Raji (cell line): Measurements from ENCODE around the gene ELFN1.

Experiments
- POLR2A ChIP-seq: IDR thresholded peaks from 2 replicates; pipeline ENCODE4 v1.6.1; 2011; ENCODE audit warnings: low read depth, low read length, control low read depth; ENCODE audit not compliant: insufficient read depth

The ELFN1 gene

DNA sequence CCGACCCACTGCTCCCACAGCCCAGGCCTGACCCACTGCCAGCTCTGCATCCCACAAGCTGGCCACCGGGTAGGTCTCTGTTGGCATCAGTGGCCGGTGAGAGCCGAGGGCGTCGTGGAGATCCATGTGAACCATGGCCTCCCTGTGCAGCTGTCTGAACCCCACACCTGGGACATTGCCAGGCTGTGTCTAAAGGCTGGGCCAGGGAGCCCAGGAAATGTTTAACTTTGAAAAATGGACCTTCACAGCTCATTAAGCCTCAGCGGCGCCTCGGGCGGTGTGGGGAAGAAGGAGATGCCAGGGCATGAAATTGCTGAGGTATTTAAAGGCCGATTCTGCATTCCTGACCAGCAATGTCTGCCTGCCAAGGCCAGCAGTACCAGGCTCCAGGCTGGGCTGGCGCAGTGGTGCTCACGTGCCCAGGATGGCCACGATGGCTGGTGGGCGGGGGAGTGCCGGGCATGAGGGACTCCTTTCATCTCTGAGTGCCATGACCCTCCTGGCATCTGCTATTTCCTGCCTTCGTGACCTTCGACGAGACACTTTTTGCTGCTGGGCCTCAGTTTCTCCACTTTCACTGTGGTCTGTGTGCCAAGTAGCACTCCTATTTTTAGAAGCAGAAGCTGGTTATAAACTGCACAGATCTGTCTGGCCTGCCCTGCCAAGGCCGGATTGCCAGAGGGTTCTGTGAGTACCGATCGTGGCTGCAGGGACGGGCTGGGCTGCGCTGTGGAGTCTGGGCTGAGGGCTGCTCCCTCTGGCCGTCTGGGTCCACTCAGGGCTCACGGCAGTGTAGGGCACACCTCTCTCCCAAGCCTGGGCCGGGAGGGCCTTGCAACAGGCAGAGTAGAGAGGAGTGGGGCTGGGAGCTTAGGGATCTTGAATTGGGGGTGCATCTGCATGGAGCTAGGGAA lies 21.8 kb downstream of the ELFN1 start:
- TF ChIP-seq POLR2A = no peak

DNA sequence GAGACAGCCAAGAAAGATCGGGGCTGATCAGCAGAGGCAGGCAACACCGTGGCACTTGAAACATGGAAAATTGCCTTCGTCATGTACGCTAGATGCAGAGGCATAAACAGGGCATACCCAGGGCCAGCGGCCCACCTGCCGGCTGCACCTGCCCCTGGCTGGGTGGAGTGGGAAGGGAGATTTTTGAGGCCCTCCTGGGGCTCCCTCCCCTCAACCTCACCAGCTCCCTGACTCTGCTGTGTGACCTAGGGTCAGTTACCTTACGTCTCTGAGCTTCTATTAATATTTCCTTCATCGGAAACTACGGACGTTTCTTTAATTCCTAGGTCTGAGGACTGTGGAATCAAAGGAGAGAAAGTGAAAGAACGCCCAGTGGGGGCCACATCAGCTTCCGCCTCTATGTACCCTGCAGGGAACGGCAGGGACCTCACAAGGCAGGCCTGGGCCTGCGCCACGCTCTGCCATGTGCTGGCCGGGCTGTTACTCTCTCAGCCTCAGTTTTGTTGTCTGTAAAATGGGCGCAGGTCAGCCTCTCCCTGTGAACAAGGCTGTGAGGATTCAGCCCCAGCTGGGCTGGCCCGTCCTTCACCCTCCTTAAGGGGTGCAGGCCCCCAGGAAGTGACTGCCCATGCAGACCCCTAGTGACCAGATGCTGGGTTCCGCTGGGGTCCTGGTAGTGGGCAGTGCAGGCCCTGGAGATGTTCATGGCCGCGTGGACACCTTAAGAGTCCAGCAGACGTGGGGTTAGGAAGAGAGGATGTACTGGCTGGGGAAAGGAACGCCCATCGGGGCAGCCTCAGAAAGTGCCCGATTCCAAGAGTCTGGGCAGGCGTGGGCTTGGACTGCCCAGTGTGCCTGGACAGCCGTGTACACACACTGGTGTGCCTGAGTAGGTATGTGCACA lies 22.7 kb downstream of the ELFN1 start:
- TF ChIP-seq POLR2A = no peak

DNA sequence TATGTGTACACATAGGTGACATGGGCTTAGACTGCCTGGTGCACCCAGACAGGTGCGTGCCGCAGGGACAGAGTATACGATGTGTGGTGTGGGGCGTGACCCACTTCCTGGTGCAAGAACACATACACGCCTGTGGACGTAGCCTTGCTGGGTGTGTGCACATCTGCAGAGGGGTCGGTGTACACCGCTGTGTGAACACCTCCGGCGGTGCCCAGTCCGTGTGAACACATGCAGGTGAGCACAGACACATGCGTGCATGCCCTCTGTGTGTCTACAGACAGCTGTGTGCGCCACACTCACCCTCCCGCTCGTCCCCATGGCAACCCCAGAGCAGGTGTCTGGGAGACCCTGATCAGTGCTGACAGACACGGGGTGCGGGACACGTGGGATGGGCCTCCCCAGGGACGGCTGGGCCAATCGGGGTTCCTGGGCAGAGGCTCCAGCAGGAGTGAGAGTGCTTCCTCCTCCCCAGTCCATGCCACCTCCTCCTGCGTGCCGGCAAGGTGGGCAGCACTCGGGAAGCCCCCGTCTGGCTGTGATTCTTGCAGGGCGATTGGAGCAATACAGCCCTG lies 23.4 kb downstream of the ELFN1 start:
- TF ChIP-seq POLR2A = no peak

DNA sequence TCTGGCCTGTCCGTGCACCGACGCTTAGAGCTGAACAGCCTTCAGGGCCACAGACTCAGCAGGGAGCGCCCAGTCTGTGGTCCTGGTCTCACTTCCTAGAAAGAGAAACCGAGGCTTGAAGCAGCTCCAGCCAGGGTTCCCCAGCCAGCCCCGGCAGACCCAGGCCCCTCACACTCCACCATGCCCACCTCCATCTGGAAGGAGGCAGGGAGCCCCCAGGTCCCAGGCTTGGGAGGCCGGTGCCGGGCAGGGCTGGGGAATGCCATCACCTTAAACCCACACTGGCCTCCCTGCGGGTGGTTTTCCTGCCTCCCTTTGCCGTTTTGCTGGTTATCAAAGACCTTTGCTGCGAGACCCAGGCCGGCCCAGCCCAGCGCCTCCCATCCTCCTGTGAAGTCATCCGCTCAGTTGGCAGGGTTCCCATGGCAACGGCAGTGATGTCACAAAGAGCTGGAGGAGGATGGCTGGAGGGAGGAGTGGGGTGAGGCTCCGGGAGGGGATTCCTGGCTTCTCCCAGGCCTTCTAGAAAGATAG lies 24.0 kb downstream of the ELFN1 start:
- no peak for TF ChIP-seq POLR2A

DNA sequence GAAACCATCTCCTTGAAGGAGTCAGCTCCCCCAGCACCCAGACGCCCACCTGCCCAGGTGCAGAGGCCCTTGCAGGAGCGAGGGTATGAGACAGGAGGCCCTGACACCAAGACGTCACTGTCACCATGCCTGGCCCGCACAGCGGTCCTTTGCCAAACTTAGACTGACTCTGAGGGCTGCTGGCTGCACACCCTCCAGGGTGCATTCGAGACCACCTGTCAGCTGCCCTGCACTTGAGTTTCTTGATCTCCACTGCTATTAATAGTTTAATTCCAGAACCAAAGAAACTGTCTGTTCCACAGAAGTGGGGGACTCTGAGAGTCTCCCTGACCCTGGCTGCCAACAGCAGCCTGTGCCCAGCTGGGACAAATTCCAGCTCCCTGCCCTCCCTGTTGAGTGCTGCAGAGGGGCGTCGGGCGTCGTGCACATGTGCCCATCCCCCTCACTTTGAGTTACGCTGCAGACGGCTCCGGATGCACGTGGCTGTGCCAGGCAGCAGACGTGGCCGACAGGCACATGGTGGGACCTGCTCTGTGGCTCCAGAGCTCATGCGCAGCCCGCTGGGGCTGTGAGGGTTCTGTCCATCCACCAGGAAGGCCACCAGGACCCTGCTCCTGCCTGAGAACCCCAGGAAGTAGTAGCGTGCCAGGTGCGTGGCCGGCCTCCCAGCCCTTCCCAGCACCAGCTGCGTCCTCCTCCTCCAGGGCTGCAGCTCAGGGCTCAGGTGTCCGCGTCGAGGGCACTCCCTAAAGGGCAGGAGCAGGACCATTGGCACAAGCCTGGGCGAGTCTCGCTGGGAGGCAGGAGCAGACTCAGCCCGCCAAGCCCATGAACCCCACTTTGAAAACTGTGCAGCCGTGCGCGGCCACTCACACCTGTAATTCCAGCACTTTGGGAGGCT lies 24.8 kb downstream of the ELFN1 start:
- no peak for TF ChIP-seq POLR2A

DNA sequence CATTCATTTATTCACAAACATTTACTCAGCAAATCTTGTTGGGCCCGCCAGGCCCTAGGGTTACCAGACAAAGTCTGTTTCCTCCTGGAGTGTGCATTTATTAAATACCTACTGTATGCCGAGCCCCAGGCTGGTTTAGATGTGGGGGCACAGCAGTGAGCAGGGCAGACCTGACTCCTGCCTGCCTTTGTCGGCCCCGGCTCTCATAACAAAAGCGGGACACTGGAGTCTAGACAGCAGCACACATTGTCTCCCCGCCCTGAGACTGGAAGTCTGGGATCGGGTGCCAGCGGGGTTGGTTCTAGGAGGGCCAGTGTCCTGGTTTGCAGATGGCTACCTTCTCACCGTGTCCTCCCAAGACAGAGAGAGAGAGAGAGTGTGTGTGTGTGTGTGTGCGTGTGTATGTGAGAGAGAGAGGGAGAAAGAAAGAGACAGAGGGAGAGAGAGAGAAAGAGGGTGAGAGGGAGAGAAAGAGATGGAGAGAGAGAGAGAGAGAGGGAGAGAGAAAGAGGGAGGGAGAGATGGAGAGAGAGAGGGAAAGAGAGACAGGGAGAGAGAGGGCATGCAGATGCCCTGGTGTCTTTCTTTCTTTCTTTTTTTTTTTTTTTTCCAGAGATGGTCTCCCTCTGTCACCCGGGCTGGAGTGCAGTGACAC lies 25.9 kb downstream of the ELFN1 start:
- TF ChIP-seq POLR2A = no peak

DNA sequence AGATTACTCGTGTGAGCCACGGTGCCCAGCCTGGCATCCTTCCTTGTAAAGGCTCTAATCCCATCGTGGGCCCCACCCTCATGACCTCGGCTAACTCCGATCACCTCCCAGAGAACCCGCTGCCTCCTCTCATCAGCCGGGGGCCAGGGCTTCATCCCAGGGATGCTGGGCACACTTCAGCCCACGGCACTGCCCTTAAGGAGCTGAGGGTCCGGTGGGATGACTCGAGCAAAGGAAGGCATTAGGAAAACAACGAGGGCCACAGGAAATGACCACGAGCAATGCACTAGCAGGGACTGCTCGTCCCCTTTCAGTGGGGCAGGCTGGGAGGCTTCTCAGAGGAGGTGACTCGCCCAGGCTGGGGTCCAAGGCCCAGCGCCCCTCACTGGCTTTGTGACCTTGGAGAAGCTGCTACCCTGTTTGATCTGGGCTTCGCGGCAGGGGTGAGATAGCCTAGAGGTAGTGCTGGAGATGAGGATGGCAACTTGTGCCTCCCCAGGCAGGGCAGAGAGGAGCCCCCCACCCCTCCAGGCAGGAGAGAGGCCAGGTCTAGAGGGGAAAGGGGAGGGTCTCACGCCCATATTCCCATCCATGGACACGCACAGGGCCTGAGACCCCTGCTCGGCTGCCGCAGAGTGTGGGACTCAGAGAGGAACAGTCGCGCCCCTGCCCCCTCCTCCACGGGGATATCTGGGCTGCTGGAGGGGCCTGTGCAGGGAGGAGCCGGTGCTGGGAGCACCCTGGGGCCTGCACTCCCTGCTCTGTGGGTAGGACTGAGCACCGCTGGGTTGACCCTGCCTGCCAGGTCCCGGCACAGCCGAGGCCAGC lies 26.8 kb downstream of the ELFN1 start:
- no peak for TF ChIP-seq POLR2A

DNA sequence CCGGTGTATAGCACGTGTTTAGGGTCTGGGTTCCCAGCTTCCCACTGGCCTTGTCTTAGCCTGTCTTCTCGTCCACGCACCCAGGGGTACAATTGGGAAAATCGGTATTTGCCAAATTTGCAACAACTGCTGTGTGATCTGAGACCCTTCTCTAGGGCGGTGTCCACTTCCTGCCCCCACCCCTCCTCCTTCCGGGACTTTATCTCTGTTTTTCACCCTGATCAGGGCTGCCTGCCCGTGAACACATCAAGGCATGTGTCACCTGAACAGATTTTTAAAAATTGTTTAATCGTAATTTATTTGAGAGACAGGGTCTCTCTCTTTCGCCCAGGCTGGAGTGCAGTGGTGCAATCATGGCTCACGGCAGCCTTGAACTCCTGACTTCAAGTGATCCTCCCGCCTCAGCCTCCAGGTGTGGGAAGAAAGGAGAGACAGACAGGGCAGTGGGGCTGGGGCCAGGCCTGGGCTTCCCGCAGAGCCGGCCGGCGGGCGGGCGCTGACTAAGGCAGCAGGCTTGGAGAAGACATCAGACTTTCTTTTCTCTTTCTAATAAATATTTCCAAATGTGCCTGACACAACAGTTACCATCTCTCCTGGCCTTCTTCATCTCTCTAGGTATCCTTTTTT lies 27.5 kb downstream of the ELFN1 start:
- TF ChIP-seq POLR2A = no peak

DNA sequence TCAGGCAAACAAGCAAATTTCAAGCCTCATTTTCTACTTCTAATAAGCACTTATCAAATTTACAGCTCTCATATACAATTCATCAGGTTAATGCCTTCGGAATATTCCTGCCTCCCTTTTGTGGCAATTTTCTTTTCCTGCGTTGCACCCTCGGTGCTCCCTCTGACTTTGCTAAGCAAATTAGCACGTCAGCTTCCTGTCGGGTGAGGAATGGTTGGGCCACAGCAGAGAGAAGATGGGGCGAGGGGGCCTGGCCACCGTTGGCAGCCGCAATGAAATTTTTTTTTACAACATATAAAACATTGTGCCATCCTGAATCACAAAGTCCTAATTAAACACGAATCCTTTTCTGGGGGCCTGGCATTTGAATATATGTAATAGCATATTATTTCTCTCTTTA lies 28.1 kb downstream of the ELFN1 start:
- TF ChIP-seq POLR2A = no peak

DNA sequence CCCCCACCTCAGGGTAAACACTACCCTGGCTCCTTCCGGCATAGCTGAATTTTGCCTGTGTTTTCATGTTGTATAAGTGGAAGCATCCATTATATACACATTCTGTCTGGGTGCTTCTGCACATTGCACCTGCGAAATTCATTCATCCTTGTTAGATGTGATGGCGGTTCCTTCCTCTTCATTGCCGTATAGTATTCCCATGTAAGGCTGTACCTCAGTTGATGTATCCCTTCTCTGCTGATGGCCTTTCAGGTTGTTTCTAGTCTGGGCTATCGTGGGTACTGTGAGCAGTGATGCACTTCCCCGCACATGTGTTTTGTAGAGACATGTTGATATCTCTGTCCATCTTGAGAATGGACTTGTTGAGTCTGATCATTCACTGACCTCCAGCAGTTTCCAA lies 28.9 kb downstream of the ELFN1 start:
- TF ChIP-seq POLR2A = no peak

DNA sequence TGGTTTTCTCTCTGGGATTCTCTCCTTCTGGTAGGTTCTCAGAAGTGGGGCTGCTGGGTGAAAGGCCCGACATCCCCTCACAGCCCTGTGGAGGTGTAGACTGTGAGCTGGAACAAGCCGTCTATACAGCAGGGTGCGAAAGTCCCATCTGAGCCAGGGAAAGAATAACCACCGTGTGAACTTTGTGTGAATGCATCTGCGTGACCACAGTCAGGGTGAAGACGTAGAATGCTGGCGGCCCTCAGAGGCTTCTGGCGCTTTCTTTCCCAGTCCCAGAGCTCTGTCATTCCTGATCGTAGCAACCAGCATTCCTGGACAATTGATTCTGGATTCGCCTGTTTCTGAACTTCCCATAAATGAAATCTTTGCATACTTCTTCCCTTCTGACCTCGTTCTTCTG lies 30.0 kb downstream of the ELFN1 start:
- no peak for TF ChIP-seq POLR2A

DNA sequence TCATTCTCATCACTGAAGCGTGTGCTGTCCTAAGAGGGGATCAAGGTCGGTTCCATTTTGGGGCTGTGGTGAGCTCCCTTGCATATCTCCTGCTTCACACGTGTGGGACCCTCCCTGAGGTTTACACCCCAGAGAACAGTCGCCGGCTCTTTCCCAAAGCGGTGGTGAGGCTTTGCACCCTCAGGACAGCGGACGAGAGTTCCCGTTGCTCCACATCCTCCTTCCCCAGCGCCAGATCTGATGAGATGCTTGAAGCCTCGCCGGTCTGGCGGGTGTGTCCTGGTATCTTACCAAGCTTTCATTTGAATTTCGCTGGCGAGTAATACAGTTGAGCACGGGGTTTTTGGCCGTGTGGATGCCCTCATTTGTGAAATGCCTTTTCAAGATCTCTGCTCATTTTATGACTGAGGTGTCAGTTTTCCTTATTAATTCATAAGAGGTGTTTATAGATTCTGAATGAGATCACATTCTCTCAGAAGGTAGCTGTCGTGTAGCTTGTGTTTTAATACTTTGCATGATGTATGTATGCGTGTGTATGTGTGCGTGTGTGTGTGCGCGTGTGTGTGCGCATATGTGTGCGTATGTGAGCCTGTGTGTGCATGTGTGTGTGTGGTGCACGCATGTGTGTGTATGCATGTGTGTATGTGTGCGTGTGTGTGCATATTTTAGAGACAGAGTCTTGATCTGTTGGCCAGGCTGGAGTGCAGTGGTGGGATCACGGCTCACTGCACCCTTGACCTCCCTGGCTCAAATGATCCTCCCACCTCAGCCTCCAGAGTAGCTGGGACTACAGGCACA lies 30.7 kb downstream of the ELFN1 start:
- TF ChIP-seq POLR2A = no peak
